GM18519 (cell line): Measurements from ENCODE around the gene PNKP.
A peak's percentile ranks its signal among the peaks of the same experiment; 100 is the strongest.

Source experiments
- ATAC-seq: cut with Tn5 transposase; IDR thresholded peaks from one replicate; pipeline ENCODE4 v1.9.1; 2021; ENCODE audit warnings: mild to moderate bottlenecking, moderate library complexity; ENCODE audit not compliant: unreplicated experiment, low FRiP score

PNKP gene

DNA sequence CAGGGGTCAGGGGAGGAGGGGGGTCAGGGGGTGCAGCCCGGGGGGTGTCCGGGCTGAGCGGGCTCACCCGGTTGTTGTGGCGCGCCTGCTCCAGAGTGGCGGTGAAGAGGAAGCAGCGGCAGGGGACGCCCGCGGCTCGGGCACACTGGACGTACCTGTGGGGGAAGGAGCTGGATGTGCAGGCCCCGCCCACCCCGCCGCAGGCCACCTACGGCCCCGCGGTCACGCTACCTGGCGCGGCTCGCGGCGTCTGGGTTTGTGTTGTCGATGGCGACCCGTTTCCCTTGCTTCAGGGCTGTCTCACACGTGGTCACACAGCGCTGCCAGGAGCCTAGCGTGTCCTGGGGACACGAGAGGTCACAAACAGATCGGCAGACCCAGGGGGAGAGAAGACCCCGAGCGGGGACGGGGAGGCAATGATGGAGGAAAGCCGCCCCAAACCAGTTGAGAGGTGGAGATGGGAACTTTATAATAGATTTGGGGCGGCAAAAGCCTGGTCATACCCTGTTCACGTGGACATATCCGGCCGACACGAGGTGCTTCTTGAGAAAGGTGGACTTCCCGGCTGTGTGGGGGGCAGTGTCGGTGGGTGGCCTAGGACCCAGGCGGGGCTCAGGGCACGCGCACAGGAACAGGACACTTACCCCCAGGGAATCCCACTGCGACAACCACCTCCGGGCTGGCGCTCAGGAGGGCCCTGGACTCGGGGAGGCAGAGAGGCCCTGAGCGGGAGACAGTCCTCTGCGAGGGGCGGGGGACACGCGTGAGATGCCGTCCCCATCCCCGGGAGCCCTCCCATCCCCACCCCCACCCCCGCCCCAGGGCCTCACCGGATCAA, 5.6 kb downstream of the PNKP start:
- no peak for ATAC-seq

DNA sequence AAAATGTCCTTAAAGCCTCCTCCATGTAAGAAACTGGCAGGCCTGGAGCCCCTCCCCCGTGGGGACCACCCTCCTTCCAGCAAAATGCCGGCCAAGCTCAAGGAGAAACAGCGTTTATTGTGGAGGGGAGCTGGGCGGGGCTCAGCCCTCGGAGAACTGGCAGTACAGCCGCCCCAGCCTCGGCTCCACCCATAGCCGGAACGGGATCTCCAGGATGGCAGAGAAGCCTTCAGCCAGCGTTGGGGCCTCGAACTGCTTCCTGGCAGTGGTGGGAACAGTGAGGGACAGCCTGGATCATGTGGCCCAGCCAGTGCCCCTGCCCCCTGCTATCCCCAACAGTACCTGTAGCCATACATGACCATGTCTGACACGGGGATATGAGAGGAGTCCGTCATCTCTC, 6.3 kb downstream of the PNKP start:
- no peak for ATAC-seq

DNA sequence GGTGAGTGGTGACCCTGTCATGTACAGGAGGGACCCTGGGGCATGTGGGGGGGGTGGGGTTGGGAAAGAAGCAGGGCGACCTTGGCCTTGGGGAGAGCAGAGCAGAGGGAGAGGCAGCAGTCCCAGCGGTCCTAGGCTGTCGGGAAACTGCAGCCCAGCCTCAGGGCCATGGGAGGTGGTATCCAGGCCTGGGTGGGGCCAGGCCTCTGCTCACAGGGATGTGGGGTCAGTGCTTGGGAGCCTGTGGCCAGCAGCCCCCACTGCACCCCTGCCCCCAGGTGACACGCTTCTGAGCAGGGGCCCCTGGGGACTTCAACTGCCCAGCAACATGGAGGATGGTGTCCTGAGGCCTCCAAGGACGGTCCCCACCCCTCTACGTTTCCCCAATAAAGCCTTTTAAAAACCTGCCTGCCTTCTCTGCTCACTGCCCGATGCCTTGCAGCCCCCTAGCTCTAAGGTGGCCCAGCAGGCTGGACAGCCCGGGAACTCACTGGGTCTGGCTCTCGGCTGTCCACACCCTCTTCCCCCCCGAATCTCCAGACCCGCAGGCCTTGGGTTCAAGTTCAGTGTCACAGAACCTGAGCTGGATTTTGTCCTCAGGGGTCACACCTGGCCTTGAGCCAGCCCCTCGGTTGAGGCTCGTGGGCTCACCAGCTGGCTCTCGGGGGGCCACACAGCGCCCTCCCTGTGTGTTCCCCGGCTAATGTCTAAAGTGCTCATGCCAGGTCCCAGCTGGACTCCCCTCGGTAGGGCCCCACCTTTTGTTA, 6.9 kb downstream of the PNKP start:
- ATAC-seq = no peak

DNA sequence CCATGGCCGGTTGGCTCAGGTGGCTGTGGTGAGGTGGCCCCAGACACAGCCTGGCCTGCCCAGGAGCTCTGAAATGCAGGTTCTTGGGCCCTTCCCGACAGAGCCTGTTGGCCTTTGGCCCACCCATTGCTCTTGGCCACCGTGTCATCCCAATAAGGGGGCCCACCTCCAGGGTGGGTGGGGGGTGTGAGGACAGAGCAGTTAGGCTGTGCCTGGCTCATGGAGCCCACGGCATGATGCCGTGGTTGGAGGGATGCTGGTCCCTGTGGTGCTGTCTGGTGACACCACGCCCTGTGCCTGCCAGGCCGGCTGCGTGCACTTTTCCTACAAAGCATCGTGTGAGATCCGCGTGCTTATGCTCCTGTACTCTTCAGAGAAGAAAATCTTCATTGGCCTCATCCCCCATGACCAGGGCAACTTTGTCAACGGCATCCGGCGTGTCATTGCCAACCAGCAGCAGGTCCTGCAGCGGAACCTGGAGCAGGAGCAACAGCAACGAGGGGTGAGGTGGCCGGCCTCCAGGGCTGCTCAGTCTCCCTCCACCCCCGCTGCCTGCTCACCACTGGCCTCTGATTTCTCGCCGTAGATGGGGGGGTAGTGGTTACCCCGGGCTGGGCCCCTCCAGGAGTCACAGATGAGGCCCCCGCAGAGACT, 7.6 kb downstream of the PNKP start:
- no peak for ATAC-seq

DNA sequence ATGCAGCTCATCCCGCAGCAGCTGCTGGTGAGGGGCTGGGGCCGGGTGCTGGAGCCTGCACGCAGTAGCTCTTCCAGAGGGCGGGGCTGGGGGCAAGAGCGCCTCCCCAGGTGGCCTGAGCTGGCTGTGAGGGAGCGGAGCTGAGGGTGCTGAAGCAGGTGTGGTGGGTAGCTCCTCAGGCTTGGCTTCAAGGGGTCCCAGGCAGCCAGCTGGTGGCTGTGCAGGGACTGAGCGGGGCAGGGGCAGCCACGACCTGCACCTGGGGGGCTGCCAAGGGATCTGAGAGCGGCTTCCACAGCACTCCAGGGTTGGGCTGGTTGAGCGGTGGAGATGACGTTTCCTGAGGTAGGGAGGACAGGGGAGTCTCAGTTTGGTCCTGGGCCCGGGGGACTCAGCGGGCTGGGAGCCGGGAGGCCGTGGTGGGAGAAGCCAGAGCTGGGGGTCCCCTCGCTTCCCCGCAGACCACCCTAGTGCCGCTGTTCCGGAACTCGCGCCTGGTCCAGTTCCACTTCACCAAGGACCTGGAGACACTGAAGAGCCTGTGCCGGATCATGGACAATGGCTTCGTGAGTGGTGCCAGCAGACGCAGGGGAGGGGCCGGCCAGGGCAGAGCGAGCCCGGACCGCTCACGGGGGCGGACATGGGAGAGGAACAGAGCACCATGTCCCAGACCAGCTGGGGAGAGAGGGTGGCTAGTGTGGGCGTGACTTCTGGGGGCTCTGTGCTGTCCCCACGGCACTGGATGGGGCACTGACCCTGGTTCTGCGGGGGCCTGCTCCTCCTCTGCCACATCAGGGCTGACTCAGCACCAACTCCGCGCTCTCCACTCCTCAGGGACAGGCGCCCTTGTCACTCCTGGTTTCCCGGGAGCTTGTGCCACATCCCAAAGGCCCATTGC, 9.0 kb downstream of the PNKP start:
- no peak for ATAC-seq

DNA sequence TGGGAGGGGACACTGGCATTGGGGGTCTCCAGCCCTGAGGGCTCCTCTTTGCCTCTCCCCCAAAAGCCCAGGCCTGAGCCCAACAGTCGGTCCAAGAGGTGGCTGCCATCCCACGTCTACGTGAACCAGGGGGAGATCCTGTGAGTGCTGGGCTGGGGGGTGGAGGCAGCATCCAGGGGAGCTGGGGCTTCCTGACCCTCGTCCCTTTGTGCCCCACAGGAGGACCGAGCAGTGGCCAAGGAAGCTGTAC, 9.6 kb downstream of the PNKP start:
- no peak for ATAC-seq

DNA sequence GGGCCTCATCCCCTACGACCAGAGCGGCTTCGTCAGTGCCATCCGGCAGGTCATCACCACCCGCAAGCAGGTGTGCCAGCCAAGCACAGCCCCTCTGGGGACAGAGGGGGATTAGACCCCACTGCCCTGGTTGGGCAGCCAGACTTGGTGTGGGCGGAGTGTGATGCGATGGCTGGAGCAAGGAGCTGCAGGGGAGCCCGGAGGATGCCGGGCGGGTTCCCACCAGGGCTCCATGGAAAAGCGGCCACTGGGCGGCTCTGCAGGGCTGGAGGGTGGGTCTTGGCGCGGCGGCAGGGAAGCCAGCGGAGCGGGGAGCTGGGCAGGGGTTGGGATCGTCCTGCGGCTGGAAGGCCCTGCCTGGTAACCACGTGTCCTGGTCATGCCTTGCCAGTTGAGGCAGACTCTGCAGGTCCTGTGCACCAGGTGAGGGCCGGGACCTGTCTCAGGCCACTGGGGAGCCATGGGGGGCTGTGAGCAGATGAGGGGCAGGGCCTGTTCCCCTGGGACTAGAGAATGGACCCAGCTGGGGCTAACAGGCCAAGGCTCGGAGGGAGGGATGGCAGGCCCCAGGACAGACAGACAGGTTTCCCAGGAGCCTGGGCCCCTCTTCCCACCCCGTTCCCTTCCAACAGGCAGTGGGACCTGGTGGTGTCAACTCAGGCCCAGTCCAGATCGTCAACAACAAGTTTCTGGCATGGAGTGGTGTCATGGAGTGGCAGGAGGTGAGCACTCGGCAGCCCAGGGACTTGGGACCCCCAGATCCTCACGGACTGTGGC, 10.1 kb downstream of the PNKP start:
- ATAC-seq = no peak

DNA sequence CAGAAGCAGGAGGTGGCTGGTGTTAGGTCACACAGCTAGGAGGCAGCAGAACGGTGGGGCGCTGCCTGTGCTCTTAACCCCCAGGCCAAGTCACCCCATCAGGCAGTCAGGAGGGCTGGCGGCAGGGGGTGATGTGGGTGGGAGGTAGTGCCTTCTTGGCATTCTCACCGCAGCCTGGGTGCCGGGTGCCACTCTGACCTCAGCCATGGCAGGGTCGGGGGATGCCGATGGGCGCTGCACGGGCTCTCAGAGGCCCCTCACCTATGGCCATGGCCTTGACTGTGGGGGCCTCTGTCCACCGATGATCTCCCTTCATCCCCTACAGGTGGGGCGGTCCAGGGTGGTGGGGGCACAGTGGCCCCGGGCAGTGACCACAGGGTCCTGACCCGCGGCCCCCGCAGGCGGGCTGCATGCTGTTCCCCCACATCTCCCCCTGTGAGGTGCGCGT, 10.8 kb downstream of the PNKP start:
- ATAC-seq = no peak

DNA sequence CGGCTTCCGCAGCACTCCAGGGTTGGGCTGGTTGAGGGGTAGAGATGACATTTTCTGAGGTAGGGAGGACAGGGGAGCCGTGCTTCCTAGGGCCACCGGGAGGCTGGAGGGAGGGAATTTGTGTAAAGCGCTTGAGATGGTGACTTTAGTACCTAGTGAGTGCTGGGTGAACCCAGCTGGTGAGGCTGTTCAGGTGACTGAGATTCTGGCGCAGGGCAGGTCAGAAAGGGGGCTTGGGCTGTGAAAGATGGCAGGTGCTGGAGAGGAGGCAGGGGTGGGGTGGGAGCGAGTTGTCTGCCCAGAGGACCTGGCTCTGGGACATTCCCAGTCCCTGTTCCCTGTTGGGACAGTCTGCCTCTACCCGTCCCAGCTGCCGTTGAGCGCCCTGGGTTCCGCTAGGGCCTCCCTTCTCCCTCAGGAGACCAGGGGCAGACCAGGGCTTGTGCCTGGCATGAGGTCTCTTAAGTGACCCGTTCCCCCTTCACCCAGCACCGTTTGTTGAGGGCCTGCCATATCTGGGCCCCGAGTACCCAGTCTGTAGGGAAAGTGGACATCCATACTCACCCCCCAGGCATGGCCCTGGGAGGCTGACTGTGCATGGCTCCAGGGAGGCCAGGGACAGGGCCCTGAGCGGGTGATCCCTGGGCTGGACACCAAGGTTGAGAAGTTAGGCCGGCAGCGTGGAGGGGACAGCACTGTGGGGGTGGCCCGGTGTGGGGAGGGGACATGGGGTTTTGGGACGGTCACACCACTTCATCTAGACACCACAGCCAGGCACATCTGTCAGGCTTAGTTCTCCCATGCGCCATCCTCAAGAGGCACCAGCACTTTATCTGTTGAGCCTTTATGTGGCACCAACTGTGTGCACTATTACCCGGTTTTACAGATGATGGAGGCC, 11.5 kb downstream of the PNKP start:
- ATAC-seq = no peak

DNA sequence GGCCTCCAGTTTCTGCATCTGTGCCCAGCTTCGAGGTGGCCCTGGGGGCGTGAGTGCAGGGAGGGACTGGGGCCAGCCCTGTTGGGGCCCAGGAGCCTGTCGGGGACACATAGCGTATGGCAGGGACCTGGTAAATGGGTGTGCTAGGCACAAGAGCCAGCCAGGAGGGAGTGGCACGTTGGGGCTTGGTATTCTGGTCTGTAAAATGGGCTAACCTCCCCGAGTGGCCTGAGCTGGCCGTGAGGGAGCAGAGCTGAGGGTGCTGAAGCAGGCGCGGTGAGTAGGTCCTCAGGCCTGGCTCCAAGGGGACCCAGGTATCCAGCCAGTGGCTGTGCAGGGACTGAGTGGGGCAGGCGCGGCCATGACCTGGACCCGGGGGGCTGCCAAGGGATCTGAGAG, 12.1 kb downstream of the PNKP start:
- ATAC-seq = no peak

DNA sequence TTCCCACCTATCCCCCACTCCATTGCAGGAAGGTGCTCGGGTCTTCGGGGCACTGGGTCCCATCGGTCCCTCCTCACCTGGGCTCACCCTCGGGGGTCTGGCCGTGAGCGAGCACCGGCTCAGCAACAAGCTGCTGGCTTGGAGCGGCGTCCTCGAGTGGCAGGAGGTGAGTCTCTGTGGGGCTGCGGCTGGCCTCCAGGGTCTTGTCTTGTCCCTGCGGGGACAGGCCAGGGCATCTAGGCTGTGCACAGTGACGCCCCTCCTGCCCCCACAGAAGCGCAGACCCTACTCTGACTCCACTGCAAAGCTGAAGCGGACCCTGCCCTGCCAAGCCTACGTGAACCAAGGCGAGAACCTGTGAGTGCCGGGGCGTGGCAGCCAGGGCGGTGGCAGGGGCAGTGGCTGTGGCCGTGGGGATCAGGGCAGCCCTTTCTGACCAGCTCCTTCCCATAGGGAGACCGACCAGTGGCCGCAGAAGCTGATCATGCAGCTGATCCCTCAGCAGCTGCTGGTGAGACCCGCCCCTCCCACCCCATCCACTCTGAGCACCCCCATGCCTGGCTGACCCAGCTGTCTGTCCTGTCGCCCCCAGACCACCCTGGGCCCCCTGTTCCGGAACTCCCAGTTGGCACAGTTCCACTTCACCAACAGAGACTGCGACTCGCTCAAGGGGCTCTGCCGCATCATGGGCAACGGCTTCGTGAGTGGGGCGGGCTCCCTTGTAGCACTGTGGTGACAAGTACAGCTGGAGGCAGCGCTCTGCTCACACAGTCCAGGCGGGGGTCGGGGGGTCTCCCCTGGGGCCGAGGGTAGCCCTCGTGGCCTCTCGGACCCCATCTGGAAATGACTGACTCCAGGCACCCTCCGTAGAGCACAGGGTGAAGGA, 12.8 kb downstream of the PNKP start:
- no peak for ATAC-seq

DNA sequence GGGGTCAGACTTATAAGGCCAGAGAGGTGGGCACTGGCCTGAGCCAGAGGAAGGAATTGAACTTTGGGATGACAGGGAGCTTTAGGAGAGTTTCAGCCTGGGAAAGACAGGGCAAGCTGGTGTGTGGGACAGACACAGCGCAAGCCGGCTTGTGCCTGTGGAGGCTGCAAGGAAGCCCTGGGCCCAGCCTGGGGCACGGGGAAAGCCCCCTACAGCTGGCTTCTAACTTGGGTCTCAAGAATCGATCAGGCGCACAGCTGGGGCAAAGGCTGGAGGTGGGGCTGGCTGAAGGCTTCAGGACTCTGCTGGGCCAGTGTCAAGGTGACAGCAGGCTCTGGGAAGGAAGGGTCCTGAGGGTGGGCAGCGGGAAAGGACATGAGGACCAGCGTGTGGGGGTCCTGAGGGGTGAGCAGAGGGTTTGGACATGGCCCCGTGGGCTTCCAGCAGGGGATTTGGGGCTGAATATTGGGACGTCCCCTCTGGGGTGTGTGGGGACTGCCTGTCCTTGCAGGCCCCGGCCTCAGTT, 13.5 kb downstream of the PNKP start:
- no peak for ATAC-seq

DNA sequence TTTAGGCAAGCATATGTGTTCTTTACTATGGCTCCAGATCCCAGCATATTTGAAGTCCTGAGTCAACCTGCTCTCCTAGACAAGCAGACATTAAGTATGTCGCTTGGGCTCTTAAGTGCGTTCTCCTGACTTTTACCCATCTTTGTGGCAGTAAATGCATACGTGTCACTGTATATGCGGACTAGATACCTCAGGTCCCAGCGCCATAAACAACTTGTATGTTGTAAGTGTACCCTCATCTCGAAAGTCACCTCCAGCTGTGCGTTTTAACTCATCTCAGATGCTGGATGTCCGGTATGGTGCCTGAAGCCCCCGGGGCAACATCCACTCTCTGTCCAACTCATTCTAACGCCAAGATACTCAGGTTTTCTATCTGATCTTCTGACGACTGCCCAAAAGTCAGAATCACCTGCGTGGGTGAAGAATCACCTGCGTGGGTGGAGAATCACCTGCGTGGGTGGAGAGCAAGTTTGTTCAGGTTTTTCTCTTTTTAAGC, 14.7 kb downstream of the PNKP start:
- no peak for ATAC-seq

DNA sequence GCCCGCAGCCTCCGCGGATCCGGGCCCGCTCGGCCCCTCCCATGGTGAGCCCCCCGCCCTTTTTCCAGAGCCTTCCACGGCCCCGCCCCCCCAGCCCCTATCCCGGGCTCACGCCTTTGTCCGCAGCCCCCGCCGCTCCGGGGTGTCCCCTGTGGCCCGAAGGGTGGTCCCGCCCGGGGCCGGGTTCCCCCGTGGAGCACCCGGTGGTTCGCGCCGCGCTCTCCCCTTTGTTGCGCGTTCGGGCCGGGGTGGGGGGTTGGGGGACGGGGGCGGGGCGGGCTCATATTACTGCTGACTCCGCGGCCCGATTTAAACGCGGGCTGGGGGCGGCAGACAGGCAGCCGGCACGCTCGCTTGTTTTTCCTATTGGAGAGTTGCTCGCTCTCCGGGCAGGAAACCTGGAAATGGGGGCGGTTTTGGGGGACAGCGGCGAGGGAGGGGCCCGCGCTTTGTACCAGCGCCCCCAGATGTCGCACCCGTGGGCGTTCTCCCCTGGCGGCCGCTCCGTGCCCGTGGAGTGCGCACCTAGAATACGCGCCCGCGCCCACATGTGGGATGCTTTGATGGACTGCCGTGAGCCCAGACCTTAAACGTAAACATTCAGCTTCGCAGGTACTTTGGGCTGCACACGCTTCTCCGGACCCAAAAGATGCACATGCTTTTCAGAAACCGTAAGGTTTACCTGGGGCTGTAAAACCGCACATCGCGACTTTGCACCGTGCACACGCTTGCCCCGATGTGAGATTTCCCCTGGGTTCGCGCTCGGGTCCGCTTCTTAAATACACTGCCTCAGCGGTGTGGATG, 15.7 kb downstream of the PNKP start:
- ATAC-seq = no peak

DNA sequence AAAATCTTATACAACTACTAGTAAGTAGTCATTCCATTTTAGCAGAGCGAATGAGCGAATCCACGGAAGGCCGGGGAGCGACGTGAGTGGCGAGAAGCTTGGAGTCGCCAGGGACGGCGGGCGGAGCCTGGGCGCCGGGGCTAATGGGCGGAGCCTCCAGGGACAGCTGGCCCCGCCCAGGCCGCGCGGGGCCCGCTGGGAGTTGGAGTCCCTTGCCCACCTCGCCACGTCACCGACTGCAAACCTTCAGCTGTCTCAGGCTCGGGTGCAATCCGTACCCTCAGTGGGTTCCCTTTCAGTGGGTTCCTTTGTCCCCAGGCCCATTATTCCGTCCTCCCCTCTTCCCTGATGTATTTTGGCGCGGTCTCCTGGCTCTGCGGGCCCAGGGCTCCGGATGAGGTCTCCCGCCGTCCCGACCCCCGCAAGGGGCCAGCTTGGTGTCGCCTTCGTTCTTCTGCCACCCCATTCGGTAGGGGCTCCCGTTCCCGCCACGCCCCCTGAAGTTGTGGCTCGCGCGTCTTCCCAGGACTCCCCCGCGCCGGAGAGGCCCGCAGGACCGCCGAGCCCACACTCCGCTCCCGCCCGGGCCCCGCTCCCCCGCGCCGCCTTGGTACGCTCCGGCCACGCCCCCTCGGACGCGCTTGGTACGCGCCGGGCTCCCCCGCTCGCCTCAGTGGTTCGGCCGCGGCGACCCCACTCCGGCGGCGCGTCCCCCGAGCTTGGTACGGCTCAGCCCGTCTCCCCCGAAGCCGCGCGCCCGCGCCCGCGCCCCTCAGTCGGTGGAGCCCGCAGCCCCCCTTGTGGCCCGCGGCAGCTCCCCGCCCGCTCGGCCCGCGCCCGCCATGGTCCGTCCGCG, 16.7 kb downstream of the PNKP start, which contains the start of gene PTOV1:
Gene PTOV1, plus strand, starts transcription at position 673 of the 856 bp plus-strand sequence.
- peak; percentile 36 for ATAC-seq

DNA sequence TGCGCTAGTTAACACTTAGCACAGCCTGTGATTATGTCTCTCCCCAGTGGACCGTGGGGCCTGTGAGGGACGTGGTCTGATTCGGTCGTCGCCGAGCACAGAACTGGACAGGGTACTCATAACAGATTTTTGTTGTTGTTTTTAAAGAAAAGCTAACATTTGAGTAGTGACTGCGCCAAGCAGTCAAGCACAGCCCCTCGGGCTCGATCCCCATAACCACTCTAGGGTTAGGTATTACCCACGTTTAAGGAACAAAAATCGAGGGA, 17.2 kb downstream of the PNKP start:
- ATAC-seq = no peak
